ENCODE measurements around the gene PIF1.
"Not testable (repeated sequence)": the region's sequence is repeated elsewhere in the genome, so short reads cannot be mapped to it uniquely, and the experiment has no call there.

The PIF1 gene

DNA sequence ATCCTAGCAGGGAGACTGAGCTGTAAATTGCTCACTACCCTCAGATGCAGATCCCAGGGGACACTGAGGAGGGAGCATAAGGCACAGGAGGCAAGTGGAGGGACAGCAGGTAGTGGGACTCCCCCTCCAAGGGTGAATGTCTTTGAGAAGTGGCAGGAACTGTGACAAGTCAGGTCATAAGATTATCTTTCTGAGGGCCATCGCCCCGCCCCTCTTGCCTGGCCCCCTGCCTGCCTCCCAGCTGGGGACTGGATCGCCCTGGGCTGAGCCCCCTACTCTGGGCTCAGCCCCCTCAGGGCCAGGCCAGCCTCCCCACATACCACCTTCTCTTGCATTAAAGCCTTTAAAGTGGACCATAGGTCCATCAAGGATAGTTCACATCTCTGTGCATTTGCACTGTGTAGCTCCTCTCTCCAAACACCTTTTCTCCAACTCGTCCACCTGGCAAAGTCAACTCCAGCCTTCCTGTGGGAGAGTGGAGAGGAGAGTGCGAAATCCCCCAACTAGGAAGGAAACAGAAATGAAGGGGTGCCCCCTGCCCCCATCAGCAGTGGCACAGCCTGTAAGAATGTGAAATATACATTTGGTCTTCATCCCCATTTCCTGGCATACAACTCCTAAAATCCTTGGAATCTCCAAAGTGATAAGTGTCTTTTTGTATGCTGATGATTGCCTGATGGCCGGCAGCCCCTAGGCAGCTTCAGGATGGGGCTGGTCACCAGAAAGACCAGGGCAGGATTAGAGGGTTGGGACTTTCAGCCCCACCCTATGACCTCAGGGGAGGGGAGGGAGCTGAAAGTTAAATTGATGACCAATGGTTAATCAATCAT is 14.7 kb downstream of the PIF1 start:
- no peak for DNase-seq (ENCODE audit: low read depth)

DNA sequence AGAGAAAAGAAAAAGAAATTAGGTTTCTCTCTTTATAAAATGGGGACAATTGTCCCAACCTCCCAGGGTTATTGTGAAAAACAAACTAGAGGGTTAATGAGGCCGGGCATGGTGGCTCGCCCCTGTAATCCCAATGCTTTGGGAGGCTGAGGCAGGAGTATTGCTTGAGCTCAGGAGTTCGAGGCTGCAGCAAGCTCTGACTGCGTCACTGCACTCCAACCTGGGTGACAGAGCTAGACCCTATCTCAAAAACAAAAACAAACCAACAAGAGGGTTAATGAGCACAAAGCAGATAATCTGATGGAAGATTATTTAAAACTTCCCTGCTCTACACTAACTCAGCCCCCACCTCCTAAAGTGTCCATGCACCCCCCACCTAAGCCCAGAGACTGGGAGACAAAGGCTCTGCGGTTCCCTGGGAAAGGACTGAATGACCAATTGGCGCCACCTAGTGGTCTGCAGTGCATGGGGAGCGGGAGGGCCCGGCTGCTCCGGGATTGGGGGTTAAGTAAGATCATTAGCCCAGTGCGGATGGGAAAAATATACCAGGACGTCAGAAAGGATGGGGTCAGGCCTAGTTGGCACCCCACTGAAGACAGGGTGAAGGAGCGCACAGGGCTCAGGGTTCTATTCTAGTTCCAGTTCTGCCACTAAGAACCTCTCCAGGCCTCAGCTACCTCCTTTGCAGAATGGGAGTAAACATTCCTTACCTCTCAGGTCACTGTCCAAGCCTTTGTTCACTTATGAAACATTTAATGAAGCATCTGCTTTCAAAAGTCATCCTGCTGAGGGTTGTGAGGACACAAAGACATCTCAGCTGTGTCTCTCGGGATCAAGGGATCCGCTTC is 15.6 kb downstream of the PIF1 start:
- DNase-seq (ENCODE audit: low read depth), result peak; percentile 61

DNA sequence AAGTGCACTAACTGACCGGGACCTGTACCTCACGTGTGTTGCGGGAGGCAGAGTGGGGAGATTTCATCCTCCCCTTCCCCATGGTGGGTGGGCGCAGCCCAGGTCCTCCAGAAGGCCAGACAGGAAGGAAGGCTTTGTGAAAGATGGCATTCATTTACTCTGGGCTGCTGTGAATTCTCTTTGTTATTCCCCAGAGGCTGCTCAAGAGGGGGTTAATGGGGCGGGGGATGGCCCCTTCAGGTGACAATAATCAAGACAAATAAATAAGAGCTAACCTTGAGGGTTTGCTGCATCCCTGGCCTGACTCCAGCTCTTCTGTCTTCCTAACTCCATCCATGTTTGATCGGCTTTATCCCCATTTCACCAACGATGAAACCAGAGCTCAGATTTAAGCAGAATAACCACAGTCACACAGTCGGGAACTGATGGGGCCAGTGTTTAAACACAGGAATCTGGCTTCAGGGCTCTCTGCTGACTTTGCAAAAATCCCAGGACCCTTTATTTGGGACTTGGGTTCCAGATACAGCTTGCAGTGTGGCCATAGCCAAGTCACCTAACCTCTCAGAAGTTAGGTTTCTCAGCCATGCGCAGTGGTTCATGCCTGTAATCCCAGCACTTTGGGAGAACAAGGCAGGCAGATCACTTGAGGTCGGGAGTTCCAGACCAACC is 16.5 kb downstream of the PIF1 start:
- no peak for DNase-seq (ENCODE audit: low read depth)

DNA sequence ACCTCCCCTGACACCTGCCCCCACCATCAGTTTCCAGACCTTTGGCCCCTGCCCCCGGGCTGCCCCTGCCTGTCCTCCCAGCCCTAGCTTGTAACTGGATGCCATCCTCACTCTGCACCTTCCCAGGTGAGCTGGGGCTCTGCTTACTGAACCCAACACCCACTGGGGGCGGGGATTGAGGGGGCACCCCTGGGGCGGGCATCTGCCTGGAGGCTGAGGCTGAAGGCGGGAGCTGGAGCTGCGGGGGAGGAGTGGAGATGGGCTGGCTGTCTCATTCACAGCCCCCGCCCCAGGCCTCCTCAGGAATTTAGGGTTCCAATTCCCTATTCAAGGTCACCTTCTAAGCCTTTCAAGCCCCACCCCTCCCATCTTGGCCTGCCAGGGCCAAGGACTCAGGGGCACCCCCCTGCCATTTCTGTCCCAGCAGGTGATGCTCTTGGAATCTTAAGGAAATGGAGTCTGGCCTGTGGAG is 17.7 kb downstream of the PIF1 start:
- DNase-seq (ENCODE audit: low read depth), result no peak

DNA sequence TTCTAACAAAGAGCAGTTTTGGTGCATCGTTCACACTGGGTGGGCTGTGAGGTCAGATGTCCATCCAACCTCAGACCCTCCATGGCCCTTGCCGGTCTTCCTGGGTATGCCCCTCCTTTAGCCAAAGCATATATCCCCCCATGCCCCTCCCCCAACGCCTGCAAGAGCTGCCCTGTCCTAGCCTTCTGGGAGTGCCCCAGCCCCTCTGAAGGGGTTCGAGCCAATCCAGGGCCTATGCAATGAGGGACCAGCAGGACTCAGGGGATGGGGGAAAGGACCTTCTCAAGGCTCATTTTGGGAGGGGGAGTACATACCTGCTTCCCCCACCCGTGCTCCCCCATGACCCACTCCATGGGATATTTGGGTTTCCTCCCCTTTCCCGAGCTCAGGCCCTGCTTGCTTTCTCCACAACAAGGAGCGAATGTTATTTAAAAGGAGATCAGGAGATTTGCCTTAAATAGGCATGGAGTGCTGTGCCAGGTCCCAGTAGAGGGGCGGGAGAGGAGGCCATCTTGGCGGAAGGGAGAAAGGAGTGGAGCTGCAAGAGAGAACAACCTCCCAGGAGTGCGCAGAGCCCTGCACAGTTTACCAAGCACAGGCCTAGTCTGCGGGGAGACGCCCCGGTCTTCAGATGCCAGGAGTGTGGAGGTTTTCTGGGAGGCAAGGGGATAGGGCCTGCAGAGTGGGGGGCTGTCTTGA is 18.2 kb downstream of the PIF1 start:
- no peak for DNase-seq (ENCODE audit: low read depth)

DNA sequence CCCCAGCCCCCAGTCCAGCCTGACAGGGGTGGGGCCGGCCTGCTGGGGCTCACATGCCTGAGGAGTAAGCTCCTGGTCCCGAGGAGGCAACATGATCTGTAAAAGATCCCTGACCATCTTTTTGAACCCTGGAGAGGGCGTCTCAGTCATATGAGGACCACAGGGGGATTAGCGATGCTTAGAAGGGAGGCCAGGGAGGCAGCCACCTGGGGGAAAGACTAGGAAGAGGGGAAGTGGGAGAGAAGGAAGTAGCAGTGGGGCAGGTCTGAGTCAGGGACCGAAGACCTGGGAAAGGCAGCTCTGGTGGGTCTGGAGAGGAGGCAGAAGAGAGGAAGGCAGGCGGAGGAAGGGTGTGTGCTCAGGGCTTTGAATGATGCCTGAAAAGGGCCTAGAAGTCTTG is 18.9 kb downstream of the PIF1 start:
- DNase-seq (ENCODE audit: low read depth), result no peak

DNA sequence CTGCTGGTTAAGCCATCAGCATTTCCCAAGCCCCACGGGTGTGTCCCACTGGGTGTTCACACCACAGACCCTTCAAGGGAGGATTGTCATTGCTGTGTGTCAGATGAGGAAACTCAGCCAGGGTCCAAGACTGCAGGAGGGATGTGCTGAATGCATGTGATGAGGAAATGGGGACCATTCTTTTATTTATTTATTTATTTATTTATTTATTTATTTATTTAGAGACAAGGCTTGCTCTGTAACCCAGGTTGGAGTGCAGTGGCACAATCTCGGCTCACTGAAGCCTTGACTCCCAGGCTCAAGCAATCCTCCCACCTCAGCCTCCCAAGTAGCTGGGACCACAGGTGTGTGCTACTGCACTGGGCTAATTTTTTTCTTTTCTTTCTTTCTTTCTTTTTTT is 20.8 kb downstream of the PIF1 start:
- no peak for DNase-seq (ENCODE audit: low read depth)

DNA sequence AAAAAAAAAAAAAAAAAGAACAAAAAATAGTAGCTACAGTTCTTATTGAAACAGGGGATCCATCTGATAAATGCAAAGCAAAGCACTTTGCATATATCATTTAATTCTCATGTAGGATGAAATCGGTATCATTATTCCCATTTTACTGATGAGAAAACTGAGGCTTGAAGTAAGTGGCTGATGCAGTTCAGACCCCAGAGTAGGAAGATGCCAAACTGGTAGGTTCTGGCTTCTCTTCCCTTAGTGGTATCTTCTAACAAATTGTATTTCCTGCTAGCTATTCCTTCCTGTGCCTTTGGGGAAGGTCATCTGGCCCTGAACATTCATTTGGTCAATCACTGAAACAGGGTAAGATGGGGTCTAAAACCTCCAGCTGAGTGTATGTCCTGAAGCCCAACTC is 21.9 kb downstream of the PIF1 start:
- DNase-seq (ENCODE audit: low read depth), result no peak

DNA sequence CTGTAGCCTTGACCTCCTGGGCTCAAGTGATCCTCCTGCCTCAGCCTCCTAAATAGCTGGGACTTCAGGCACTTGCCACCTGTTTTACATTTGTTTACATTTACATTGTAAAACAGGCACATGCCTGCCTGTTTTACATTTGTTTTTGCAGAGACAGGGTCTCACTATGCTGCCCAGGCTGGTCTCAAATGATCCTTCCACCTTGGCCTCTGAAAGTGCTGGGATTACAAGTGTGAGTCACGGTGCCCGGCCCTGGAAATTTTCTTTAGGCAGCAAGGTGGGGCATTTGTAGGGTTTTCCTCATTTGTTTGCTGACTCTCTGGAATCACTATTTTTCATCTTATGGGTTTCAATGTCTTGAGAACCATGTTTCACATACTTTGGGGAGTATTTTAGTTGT is 25.0 kb downstream of the PIF1 start:
- no peak for DNase-seq (ENCODE audit: low read depth)

DNA sequence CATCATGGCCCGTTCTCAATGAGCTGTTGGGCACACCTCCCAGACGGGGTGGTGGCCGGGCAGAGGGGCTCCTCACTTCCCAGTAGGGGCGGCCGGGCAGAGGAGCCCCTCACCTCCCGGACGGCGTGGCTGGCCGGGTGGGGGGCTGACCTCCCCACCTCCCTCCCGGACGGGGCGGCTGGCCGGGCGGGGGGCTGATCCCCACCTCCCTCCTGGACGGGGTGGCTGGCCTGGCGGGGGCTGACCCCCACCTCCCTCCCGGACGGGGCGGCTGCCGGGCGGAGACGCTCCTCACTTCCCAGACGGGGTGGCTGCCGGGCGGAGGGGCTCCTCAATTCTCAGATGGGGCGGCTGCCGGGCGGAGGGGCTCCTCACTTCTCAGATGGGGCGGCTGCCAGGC is 26.5 kb downstream of the PIF1 start:
- DNase-seq (ENCODE audit: low read depth), result not testable (repeated sequence)

DNA sequence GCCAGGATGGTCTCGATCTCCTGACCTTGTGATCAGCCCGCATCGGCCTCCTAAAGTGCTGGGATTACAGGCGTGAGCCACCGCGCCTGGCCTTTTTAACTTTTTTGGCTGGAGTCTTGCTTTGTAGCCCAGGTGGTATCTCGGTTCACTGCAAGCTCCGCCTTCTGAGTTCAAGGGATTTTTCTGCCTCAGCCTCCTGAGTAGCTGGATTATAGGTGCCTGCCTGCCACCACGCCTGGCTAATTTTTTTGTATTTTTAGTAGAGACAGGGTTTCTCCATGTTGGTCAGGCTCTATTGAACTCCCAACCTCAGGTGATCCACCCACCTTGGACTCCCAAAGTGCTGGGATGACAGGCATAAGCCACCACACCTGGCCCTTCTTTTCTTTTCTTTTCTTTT is 29.5 kb downstream of the PIF1 start:
- not testable (repeated sequence) for DNase-seq (ENCODE audit: low read depth)

DNA sequence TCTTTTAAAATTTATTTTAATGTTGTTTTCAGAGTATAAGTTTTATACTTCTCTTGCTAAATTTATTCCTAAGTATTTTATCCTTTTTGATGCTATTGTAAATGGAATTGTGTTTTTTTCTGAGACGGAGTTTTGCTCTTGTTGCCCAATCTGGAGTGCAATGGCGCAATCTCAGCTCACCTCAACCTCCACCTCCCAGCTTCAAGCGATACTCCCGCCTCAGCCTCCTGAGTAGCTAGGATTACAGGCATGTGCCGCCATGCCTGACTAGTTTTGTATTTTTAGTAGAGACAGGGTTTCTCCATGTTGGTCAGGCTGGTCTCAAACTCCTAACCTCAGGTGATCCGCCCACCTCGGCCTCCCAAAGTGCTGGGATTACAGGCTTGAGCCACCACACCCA is 30.1 kb downstream of the PIF1 start:
- DNase-seq (ENCODE audit: low read depth), result not testable (repeated sequence)

DNA sequence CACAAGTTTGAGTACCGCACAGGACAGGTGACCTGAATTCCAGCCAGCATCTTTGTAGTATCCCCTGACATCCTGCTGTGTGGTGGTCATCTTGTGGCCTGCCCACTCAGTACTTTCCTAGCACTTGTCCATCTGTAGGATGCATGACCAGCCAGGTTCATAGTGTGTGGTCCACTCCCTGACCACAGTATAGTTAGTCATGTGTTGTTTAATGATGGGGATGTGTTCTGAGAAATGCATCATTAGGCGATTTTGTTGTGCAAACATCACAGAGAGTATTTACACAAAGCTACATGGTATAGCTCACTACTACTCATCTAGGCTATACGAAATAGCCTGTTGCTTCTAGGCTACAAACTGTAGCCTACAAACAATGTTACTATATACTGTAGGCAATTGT is 33.2 kb downstream of the PIF1 start:
- DNase-seq (ENCODE audit: low read depth), result no peak

DNA sequence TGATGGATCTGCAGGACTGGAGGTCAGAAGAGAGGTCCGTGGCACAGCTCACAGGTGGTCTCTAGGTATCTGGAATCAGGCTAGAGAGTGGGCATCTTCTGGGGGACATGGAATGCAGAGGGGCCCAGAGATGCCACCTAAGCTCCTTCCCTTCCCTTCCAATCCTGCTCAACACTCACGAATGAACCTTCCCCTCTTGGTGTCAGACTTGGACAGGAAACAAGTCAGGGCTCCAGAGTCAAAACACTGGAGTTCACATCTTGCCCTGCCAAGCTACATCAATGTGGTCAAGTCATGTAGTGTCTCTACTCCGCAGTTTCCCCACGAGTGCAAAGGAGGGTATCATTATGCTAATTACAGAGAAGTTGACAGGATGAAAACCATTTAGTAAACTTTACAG is 34.0 kb downstream of the PIF1 start:
- no peak for DNase-seq (ENCODE audit: low read depth)

DNA sequence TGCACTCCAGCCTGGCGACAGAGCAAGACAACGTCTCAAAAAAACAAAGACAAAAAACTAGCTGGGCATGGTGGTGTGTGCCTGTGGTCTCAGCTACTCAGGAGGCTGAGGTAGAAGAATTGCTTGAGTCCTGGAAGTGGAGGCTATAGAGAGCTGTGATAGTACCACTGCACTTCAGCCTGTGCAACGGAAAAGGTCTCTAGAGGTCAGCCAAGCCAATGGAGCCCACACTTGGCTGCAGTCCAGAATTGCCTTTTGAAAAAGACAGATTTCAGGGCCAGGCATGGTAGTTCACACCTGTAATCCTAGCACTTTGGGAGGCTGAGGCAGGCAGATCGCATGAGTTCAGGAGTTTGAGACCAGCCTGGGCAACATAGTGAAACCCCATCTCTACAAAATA is 41.7 kb downstream of the PIF1 start:
- no peak for DNase-seq (ENCODE audit: low read depth)

DNA sequence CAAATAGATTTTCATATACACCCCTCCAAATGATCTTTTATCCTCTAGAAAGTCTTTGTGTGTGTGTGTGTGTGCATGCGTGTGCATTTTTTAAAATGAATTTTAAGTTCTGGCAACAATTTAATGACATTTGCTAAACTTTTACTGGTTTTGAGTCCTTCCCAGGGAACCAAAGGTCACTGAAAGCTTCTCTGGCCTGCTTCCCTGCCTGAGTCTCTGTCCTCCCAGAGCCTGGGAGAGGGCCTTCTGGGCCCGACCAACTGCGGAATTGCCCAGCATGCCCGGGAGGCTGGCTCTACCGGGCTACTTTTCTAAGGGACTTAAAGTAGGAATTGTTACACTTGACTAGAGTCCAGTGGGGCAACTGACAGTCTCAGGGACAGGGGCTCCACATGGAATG is 42.7 kb downstream of the PIF1 start:
- no peak for DNase-seq (ENCODE audit: low read depth)

DNA sequence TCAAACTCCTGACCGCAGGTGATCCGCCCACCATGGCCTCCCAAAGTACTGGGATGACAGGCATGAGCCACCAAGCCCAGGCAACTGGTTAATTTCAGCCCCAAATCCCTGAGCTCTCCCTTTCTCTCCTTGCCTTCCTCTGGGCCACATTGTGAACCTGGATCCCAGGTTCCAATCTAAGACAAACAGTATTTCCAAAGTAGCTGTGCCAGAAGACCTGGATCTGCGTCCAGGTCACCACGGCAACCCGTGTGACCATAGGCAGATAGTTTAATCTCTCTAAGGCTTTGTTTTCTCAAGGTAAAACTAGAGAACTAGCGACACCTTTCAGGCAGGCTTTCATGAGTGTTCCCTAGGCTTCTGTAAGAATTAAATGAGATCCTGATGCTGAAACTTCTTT is 44.1 kb downstream of the PIF1 start:
- no peak for DNase-seq (ENCODE audit: low read depth)

DNA sequence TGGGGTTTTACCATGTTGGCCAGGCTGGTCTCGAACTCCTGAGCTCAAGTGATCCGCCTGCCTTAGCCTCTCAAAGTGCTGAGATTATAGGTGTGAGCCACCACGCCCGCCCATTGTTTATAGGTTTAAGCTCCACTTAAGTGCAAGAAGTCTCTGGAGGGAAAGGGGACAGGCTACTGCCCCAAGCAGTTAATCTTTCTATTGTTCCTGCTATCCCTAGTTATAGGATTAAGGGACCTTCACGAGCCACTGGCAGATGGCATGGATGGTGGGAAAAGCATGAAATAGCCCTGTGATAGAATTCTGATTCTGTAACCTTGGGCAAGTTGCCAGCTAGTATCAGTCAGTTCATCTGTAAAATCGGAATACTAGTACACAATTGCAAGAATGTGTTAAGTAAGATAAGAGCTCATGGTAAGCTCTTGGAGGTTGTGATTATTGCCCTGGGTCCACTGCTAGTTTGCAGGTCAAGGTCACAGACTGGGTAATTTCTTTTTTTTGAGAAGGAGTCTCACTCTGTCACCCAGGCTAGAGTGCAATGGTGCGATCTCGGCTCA is 44.8 kb downstream of the PIF1 start:
- DNase-seq (ENCODE audit: low read depth), result no peak

DNA sequence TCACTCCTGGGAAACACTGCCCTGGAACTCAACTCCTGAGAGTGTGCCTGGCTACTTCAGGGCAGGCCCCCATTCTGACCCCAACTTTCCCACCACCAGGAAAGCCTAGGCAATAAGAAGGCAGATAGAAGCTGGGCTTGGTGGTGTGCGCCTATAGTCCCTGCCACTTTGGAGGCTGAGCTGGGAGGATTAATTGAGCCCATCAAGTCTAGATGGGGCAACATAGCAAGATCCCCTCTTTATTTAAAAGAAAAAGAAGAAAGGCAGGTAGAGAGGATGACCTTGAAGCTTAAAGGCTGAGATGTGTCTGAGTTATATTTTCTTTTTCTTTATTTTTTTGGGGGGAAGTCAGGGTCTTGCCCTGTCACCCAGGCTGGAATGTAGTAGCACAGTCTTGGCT is 45.8 kb downstream of the PIF1 start:
- DNase-seq (ENCODE audit: low read depth), result no peak

DNA sequence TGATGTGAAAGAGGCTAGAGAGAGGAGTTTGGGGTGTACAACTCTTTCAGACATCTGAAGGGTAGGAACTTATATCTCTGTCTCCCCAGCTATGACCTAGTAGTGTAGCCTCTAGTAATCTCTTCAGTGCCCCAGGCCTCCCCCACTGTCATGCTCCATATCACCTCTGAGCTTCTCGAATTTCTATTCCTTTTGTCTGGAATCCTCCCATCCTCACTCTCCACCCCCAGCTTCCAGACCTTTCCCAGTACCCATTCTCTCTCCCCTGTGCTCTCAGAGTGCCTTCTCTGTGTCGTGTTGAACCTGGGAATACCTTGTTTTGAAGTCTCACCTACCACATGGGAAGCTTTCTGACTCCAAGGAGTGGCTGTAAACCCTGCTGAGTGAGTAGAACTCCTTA is 46.4 kb downstream of the PIF1 start:
- DNase-seq (ENCODE audit: low read depth), result no peak

DNA sequence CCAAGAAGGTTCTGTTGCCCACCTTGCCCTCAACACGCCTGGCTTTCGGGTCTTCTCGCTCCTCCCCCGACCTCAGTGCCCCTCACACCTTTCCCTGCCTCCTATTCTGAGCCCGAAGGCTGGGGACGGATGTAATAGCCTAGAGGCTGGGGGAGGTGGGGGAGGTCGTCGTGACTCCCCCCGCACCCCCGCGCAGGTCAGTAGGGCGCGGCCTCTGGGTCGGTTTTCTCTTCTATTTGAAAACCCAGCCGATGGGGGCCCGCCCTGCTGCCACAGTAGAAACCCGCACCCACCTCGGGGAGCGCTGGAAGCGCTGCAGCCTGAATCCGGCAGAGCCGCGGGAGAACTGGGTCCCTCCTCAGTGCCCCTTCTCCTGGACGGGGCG is 49.1 kb downstream of the PIF1 start:
- no peak for DNase-seq (ENCODE audit: low read depth)
